ENCODE data around the gene EEPD1.
"Not testable (repeated sequence)": the region's sequence is repeated elsewhere in the genome, so short reads cannot be mapped to it uniquely, and the experiment has no call there.

EEPD1 gene

DNA sequence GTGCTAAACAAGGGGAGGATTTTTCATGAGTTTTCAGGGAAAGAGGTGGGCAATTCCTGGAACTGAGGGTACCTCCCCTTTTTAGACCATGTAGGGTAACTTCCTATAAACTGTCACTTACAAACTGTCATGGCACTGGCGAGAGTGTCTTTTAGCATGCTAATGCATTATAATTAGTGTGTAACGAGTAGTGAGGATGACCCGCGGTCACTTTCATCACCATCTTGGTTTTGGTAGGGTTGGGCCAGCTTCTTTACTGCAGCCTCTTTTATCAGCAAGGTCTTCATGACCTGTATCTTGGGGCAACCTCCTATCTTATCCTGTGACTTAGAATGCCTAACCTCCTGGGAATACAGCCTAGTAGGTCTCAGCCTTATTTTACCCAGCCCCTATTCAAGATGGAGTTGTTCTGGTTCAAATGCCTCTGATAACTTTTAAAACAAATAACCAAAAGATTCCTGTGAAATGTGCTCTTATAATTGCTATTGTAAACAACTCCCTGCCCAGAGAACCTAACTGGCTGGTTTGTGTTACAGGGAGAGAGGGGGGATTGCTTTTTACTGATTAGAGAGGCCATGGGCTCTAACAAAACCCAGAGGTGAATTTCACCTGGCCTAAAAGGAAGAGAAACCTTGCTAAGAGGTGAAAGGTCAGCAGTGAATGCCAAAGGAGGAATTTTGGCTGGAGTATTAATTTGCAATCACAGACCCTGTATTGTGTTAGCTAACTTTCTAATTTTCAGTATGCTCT is 64.3 kb downstream of the EEPD1 start:
- no peak for DNase-seq

- DNase-seq: no peak
Observed at GRCh38 chr7:36217961-36218284, 64.9 kb downstream of the EEPD1 start.

DNA sequence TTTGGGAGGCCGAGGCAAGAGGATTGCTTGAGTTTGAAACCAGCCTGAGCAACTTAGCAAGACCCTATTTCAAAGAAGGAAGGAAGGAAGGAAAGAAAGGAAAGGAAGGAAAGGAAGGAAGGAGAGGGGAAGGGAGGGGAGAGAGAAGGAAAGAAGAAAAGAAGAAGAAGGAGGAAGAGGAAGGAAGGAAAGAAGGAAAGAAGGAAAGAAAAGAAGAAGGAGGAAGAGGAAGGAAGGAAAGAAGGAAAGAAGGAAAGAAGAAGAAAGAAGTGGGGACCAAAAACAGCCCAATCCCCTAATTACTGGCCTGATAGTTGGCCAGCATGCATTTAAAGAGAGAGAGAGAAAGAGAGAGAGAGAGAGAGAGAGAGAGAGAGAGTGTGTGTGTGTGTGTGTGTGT is 66.4 kb downstream of the EEPD1 start:
- no peak for DNase-seq

DNA sequence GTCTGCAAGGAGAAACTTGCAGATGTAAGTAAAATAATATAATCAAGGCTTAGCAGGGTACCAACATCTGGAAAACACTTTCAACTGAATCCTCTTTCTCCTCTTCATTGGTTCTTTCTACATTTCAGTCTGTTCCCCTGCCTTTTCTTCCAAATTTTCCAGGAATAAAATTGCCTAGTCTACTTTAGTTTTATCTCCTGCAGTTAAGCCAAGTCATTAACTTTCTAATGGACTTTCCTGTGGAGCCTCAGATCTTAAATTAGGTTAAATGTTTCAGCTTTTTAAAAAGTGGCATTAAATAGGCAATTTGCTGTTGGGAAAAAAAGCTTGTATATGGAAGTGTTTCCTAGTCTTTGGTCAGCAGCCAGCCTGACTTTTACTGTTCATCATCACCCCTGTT is 70.8 kb downstream of the EEPD1 start:
- DNase-seq: no peak

DNA sequence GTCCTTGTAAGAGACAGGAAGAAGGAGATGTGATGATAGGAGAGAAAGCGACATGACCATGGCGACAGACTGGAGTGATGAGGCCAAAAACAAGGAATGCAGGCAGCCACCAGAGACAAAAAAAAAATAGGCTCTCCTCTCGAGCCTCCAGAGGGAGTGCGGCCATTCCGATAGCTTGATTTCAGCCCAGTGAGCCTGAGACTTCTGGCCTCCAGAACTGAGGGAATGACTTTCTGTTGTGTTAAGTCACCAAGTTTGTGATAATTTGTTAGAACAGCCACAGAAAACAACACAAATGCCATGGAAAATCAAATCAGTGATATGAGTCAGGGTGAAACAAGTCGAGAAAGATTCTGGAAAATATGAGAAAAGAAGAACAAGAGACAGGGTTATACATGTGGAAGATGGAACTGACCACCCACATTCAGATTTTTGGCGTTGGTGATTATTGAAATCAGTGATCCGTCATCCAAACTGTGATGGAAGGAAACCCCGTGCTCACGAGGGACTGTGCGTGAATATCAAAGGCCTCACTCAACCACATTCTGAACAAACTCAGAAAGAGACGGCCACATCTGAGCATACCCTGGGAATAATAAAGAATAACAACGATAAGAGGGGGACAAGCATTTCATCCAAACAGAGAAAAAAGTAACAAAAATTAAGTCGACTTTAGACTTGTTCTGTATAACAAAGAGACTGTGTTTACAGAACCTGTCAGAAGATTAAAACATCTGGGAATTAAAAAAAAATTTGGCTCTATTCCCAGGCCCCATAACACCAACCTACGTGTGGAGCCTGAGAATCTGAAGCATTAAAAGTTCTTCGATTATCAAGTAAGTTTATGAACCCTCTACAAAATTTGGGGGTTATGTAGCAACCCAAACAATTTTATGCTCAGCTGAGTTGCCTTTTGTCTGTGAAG is 72.1 kb downstream of the EEPD1 start:
- no peak for DNase-seq

GRCh38 chr7:36226151-36226550 is 73.1 kb downstream of the EEPD1 start:
- no peak for DNase-seq

GRCh38 chr7:36227223-36227622 is 74.2 kb downstream of the EEPD1 start:
- DNase-seq: no peak

- no peak for DNase-seq
Observed at GRCh38 chr7:36228039-36228438, 75.0 kb downstream of the EEPD1 start.

DNA sequence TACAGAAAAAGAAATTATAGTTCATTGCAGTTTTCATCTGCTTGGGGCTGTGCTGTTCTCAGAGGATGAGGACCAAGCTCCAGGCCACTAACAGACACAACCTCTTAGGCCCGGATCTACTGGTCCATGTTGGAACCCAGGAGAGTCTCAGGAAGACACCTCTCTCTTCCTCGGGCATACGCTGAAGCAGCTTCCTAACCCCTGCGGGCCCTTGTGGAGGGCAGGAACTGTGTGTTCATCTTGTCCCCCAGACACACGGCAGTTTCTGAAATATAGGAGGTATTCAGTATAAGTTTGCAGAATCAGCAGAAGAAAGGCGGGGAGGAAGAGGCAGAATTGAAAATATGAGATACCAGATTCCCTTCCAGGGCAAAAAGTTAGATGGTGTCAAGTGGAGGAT is 78.4 kb downstream of the EEPD1 start:
- no peak for DNase-seq

DNA sequence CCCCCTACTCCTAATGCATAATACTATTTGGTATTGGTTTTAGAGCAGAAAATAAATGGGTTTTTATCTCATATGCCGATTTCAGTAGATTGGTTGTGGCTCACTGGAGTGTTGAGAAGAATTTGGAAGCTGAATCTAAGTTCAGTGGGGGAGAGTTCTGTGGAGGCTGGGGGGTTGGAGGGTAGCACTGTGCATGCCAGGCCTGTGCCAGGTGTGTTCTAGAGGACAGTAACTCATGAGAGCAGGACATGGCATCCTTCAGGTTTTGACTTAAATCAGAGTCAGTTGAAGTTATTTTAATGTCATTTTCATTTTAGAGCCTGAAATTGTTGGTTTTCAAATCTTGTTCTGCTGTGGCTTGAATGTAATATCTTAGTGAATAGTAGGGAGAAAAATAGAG is 79.5 kb downstream of the EEPD1 start:
- DNase-seq: no peak

DNA sequence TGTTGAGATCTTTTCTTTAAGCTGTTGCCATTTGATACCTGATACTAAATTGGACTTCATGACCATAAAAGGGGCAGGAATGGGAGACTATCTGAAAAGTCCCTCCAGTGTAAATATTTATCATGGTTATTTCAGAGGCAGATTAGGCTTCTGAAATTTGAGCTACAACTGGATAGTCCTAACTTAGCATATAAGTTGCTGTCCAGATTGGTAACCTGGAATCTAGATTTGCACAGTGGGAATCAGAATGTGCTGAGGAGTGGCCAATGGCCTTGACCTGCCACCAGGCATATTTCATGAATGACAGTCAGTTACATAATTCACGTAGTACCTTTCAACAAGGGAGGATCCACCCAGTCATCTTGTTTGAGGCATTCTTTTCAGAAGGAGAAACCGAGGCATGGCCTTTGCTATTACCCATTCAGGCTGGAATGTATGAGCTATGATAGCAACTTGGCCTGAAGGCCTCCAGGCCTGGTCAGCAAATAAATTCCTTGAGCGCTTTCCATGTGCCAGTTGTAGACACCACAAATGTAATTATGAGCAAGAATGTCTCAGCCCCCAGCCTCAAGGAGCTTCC is 80.0 kb downstream of the EEPD1 start:
- no peak for DNase-seq

GRCh38 chr7:36236073-36236472 is 83.0 kb downstream of the EEPD1 start:
- no peak for DNase-seq

GRCh38 chr7:36238138-36238537 is 85.1 kb downstream of the EEPD1 start:
- no peak for DNase-seq

GRCh38 chr7:36243356-36243755 is 90.3 kb downstream of the EEPD1 start:
- DNase-seq: not testable (repeated sequence)

- DNase-seq: not testable (repeated sequence)
Observed at GRCh38 chr7:36244001-36244400, 90.9 kb downstream of the EEPD1 start.

DNA sequence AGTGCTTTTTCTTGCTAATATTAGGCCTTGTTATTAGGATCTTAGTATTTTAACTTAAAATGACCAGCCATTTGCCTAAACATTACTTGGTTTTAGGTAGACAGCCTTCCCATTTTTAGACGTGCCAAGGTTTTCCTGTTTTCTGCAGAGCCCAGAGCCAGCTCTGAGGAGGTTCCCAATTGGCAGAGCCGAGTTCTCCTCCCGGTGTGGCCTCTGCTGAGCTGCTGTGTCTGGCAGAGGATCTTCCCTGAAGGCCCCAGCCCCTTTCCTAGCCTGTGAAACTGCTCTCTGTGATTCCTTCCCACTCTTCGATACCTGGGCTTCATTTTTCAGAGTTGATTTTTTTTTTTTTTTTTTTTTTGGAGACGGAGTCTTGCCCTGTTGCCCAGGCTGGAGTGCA is 91.4 kb downstream of the EEPD1 start:
- DNase-seq: no peak

DNA sequence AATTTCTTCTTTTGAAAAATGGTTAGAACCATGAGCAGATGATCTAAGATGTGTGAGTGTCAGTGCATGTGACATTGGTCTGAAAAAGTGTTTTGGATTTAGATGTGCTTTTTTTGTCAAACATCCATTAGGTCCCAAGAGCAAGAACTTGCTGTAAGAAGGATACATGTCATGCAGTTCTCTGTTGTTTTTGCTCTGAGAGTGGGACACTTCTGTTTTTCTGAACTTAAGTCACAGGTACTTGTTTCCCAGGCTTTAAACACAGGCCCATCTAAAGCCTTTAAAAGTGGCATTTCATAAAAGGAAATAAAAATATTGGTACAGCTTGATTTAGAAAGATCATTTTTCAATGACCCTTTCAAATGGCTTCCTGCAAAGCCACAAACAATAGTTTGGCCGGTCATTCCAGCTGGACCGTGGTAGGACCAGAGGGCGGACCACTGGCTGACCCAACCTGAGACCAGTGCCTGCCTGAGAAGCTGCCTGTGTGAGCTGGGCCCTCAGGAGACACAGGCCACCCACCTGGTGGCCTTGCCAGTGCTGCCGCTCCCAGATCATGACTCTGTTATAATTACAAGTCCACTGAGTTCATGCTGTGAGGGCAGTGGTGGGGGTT is 92.7 kb downstream of the EEPD1 start:
- DNase-seq: no peak

- DNase-seq: no peak
Observed at GRCh38 chr7:36249091-36249490, 96.0 kb downstream of the EEPD1 start.

DNA sequence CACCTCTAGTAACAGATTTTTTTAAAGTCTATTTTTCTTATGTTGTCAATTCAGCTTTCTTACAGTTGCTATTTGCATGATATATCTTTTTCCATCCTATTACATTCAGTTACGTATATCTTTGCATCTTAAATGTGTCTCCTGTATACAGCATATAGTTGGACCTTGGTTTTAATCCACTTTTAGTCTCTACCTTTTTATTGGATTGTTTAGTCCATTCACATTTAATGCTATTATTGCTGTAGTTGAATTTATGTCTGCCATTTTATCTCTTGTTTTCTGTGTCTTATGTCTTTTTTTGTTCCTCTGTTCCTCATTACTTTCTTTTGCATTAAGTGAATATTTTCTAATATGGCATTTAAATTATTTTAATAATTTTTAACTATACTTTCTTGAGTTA is 100.6 kb downstream of the EEPD1 start:
- DNase-seq: no peak

GRCh38 chr7:36258510-36259259 is 105.6 kb downstream of the EEPD1 start:
- not testable (repeated sequence) for DNase-seq

DNA sequence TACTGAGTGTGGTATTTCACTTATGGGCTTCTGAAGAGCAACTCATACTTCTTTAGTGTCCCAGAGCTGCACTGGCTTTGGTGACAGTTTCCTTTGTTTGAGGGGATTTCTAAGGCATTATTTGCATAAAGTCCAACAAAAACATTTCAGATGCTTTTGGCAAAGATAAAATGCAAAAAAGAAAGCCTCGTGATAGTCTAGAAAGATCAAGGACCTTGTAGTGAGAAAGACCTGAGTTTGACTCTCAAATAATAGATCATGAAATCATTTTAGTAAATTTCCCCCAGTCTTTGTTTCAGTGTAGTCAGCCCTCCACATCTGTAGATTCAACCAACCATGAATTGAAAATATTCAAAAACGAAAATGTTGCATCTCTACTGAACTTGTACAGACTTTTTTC is 107.4 kb downstream of the EEPD1 start:
- no peak for DNase-seq

- DNase-seq: no peak
Observed at GRCh38 chr7:36261019-36261754, 108.1 kb downstream of the EEPD1 start.

All from effector CD8-positive, alpha-beta T cell (primary cell).